HT-29 (cell line): ENCODE data around the gene FBXO44. TPM values are rescaled to one million over a fixed set of nuclear protein-coding genes. Genes with fewer than 3 reads are reported as not detected.

ENCODE experiments used
- DNase-seq: peaks from one replicate; pipeline ENCODE4 v3.0.0-alpha.2; 2015; ENCODE audit warnings: low spot score
- total RNA-seq: library from RNA; depleted of rRNA; stranded (reverse); fragments of >200 nt; shearing (Covaris generic); gene quantifications from 2 replicates; pipeline ENCODE4 v1.2.3, GENCODE V29; 2014

FBXO44 gene
- total RNA-seq, 1 experiment from 2014 or later = 0.33 TPM

- DNase-seq = no peak
Observed at GRCh38 chr1:11658542-11658941, 3.9 kb downstream of the FBXO44 start.

DNA sequence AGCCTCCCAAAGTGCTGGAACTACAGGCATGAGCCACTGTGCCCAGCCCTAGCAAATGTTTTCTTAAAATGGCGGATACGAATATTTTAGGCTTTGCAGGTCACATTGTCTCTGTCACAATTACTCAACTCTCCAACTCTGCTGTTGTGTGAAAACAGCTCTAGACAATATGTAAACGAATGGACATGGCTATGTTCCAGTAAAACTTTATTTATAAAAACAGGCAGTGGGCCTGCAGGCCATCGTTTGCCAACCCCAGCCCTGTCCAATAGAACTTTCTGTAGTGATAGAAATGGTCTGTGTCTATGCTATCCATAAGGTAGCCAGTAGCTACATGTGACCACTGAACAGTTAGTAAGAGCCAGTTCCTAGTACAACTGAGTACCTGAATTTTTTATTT, 5.1 kb downstream of the FBXO44 start:
- no peak for DNase-seq

GRCh38 chr1:11661103-11661502, 6.4 kb downstream of the FBXO44 start:
- no peak for DNase-seq

DNA sequence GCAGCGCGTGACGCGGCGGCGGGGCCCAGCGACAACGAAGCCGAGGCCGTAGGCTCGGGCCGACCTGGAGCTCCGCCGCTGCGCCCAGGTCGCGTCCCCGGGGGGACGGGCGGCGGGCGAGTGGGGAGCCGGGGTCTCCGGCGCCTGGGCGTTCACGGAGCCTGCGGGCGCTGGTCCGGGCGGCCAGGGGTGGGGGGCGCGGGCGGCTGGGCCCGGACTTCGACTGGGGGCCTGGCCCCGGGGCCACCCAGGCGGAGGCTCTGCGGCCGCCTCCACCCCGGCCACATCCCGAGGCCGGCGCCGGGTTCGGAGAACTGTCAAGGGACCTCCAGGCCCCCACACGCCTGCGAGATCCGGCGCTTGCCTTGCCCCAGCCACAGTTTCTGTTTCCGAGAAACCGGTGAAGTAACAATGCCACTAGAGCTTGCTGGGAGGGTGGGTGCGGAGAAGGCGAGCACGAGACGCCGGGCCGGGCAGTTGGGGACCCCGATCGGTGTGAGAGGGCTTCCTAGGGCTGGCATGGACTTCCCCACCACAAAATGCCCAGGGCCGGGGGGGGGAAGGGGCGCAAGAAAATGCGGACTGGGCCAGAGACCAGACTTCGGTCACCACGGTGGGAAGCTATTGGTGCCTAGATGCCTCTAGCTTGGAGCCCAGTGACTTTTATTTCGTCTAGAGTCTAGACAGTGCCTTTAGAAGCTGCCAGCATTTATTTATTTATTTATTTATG, 9.8 kb downstream of the FBXO44 start:
- DNase-seq = no peak

GRCh38 chr1:11668516-11668915, 13.8 kb downstream of the FBXO44 start:
- DNase-seq = no peak

DNA sequence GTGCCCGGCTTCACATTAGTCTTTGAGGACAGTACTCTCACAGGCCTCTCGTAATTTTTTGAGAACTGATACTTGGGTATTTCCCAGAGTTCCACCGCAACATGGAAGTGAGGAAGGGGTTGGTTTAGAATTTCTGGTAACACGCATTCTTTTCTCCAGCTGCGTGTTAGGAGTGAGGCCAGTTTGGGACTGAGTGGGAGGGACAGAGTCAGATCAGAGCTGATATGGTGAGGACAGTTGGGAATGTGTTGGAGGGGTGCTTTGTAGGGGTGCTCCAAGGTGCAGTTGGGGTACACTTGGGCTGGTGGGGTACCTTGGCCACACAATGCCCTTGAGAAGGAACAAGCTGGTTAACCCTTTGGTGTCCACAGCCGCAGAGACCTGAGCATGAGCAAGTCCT, 16.1 kb downstream of the FBXO44 start:
- no peak for DNase-seq

DNA sequence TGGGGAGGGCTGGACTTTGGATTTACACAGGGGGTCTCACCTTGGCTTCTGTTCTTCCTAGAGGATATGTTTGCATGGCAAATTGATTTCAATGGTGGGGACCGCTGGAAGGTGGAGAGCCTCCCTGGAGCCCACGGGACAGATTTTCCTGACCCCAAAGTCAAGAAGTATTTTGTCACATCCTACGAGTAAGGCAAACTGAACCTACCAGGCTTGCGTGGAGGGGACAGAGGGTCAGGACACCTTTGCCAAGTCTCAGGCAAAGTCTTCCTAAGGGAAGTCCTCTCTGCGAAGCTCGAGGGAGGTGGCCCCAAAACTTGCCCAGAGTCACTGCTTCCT, 16.5 kb downstream of the FBXO44 start:
- no peak for DNase-seq

GRCh38 chr1:11671544-11672286, 17.0 kb downstream of the FBXO44 start:
- DNase-seq = no peak

GRCh38 chr1:11673089-11673769, 18.6 kb downstream of the FBXO44 start:
- DNase-seq = no peak

DNA sequence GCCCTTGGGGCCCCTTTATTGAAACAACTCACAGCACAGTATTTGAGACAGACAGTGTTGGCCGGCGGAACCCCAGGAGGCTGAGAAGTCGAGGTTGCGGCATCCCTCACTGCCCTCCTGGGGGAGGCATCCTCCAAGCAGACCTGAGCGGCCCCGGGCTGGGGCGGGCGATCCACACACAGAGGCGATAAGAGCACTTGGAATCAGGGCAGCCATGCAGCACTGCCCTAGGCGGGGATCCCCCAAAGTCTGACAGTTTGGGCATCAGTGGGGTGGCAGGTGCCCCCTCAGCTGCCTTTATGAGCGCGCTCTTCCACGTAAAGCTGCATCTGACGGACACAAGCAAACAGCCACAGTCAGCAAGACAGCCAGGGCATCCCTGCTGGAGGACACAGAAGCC, 19.8 kb downstream of the FBXO44 start:
- DNase-seq = no peak

- no peak for DNase-seq
Observed at GRCh38 chr1:11675325-11675724, 20.6 kb downstream of the FBXO44 start.

DNA sequence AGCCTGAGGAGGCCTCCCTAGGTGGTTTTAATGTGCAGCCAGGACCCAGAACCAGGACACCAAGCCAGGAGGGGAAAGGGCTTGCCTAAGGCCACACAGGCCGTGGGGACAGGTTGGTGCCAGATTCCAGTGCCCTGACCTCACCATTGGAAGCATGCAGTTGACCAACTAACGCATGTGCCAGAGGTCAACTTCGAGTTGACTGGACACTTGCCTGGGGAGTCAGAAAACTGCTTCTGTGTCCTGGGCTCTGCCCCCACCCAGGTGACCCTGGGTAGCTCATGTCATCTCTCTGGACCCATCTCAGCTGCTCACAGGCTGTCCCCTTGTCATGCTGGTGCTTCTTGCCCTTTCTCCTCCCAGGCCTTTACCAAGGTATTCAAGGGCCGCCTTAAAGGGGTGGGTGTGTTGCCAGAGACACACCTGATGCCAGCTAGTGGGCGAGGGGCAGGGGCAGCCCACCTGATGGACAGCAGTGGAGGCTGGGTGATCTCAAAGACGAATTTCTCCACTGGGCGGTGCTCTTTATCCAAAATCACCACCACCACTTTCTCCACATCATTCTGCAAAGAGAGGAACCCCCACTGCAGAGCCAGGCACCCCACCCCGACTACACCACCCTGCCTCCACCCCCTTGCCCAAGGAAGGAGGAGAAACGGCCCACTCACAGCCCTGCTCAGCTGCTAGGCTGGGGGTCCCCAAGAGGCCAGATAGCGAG, 21.9 kb downstream of the FBXO44 start:
- no peak for DNase-seq

DNA sequence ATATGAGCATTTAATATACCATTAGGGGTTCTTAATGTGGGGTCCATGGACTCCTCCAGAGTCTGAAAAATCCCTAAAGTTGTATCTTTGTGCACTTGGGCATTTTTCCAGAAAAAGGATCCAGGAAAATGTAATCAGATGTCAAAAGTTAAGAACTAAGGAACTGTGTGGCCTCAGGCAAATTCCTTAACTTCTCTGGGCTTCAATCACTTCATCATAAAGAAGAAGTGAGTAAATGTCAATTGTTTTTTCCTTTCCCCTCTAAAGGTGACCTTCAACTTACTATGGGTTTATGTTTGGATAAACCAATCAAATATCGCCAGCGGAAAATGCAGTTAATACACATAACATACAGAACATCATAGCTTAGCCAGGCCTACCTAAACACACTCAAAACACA, 23.8 kb downstream of the FBXO44 start:
- DNase-seq = no peak

GRCh38 chr1:11680270-11681070, 25.8 kb downstream of the FBXO44 start:
- no peak for DNase-seq

DNA sequence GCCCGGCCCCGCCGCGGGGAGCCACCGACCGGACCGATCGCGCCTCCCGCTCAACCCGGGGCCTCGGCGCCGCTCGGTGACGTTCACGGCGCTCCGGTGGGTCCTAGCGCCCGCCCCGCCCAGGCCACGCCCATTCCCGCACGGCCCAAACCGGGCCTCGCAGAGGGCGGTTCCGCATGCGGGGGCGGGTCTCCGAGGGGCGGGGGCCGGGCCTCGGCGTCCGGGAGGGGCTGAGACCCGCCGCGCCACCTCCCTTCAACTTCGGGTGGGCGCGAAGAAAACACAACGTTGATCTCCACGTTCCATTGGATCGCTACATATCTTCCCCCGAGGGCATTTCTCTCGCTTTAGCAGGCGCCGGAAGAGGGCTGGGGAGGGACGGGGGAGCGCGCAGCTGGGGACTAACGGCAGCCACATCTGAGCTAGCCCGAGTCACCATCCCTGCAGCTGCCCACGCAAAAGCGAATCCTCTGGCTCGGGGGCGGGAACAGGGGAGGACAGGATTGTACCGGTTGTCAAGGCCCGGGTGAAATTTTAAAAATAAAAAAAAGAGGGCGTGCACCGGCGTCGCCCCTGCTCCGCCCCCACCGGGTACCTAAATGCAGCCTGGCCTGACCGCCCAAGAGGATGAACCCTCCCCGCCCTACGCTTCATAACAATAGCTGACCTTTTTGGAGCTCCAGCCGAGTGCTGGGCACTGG, 26.5 kb downstream of the FBXO44 start, which contains the start of gene MAD2L2:
Gene MAD2L2 (minus strand): TSS at position 78 of the 701 bp plus-strand sequence. CDS start 547 bp downstream, outside the sequence.
- DNase-seq = peak; percentile 66

- no peak for DNase-seq
Observed at GRCh38 chr1:11682287-11682771, 27.7 kb downstream of the FBXO44 start.

DNA sequence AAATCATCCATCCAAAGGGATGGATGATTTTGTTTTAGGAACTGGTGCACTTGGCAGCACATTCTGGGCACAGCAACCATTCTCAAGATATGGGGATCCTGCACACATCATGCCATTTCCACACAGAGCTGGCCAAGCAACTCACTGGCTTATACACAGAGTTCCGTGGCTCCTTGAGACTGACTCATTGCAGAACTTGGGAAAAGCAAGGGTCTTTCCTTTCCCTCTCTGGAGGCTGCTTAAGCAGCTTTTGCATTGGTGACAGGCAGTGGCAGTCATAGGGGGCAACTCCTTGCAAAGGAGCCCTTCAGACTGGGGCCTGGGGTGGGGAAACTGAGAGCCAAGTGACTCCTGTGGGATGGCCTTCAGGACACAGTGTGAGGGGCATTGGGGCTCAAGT, 28.1 kb downstream of the FBXO44 start:
- DNase-seq = no peak

GRCh38 chr1:11684070-11684469, 29.4 kb downstream of the FBXO44 start:
- no peak for DNase-seq

DNA sequence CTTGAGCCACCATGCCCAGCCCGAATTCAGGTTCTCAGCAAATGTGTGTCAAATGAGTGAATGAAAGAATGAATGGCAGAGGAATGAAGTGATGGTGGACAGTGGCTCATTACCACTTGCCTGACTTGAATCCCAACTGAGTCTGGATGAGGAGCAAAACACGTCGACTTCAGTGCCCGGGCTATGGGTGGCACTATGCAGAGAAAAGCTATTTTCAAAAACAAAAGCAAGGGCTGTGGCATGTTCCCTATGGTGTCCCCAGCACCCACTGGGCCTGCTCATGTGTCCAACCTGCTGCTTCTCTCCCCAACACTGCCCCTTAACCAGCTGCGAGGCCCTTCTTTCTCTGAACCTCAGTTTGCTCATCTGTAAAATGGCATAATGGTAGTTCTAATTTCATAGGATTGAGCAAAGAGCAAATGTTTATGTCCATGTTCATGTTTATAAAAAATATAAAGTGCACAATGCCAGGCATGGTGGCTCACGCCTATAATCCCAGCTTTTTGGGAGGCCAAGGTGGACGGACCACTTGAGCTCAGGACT, 30.6 kb downstream of the FBXO44 start:
- DNase-seq = no peak

GRCh38 chr1:11688506-11688905, 33.8 kb downstream of the FBXO44 start:
- DNase-seq = no peak
